Calu3 (cell line): Measurements from ENCODE around the gene MYH10. TPM values are rescaled to one million over a fixed set of nuclear protein-coding genes. Genes with fewer than 3 reads are reported as not detected.

Source experiments
- BruUV-seq: library from RNA; stranded (reverse); fragments of 400-500 nt; replicated peaks from 2 replicates; lab custom pipeline; 2021; lab: Mats Ljungman, UMichigan
- CTCF ChIA-PET: fragments of 300-600 bp; sonication (Branson Sonifier 250); formaldehyde crosslinking; loops from one replicate; lab custom pipeline; 2022; ENCODE audit warnings: antibody characterized with exemption; lab: Charles Lee
- DNase-seq: peaks from one replicate; pipeline ENCODE4 v3.0.0; 2022
- H3K27ac Mint-ChIP-seq: one replicate; pipeline ENCODE4 v1.8.0; 2022; ENCODE audit warnings: mixed read lengths; ENCODE audit not compliant: unreplicated experiment
- H3K27me3 Mint-ChIP-seq: one replicate; pipeline ENCODE4 v1.8.0; 2022; ENCODE audit warnings: mixed read lengths; ENCODE audit not compliant: unreplicated experiment
- H3K36me3 Mint-ChIP-seq: one replicate; pipeline ENCODE4 v1.8.0; 2022; ENCODE audit warnings: mild to moderate bottlenecking, moderate library complexity, mixed read lengths; ENCODE audit not compliant: insufficient read depth, unreplicated experiment
- H3K4me1 Mint-ChIP-seq: one replicate; pipeline ENCODE4 v1.8.0; 2022; ENCODE audit warnings: mild to moderate bottlenecking, low read depth, mixed read lengths; ENCODE audit not compliant: unreplicated experiment
- H3K4me3 Mint-ChIP-seq: one replicate; pipeline ENCODE4 v1.8.0; 2022; ENCODE audit warnings: mild to moderate bottlenecking, low read depth, moderate library complexity, mixed read lengths; ENCODE audit not compliant: unreplicated experiment
- H3K9me3 Mint-ChIP-seq: one replicate; pipeline ENCODE4 v1.8.0; 2022; ENCODE audit warnings: low read depth, mixed read lengths; ENCODE audit not compliant: unreplicated experiment
- CTCF ChIP-seq: fragments of 200-600 bp; IDR thresholded peaks from one replicate; pipeline ENCODE4 v1.8.0; 2022; ENCODE audit warnings: antibody characterized with exemption; ENCODE audit not compliant: unreplicated experiment
- intact Hi-C: fragments of 100-400 bp; cut with micrococcal nuclease; formaldehyde crosslinking; loops from one replicate; pipeline ENCODE4 v1.10.0; 2022; ENCODE audit not compliant: unreplicated experiment
- total RNA-seq: library from RNA; stranded (reverse); gene quantifications from 2 replicates; pipeline ENCODE4 v1.2.3, GENCODE V29; 2022

Gene MYH10
- total RNA-seq, 1 experiment from 2014 or later: 37.0 TPM

GRCh38 chr17:8462564-8462963 lies 168.0 kb downstream of the MYH10 start:
- H3K9me3 Mint-ChIP-seq: no peaks in the 10 kb centered on the region

GRCh38 chr17:8459831-8460230 lies 170.7 kb downstream of the MYH10 start:
- no peak for DNase-seq
- CTCF ChIA-PET: no interaction called here
- H3K27ac Mint-ChIP-seq: no peak overlapping the region
- no peaks in the 10 kb centered on the region for H3K9me3 Mint-ChIP-seq
- no TSS peak for BruUV-seq
- no peaks in the 10 kb centered on the region for H3K27me3 Mint-ChIP-seq
- no peak for TF ChIP-seq CTCF
- H3K36me3 Mint-ChIP-seq: peaks cover 34% of the 10 kb centered on the region
- H3K4me3 Mint-ChIP-seq: no peak overlapping the region
- no peaks in the 10 kb centered on the region for H3K4me1 Mint-ChIP-seq
- intact Hi-C loops: no loop called here

More at GRCh38 chr17:8462564-8462963, 168.0 kb downstream of the MYH10 start:
- no TSS peak for BruUV-seq
- intact Hi-C loops: no loop called here
- Mint-ChIP-seq H3K4me3 (no peak overlapping the region), H3K27me3 (no peaks in the 10 kb centered on the region), H3K27ac (no peak overlapping the region), H3K36me3 (peaks cover 24% of the 10 kb centered on the region), H3K4me1 (no peaks in the 10 kb centered on the region)
- DNase-seq: no peak
- TF ChIP-seq CTCF: no peak
- CTCF ChIA-PET: no interaction called here

- intact Hi-C loops: no loop called here
- H3K9me3 Mint-ChIP-seq: no peaks in the 10 kb centered on the region
- H3K27me3 Mint-ChIP-seq: no peaks in the 10 kb centered on the region
- no peak overlapping the region for H3K27ac Mint-ChIP-seq
- no peaks in the 10 kb centered on the region for H3K4me1 Mint-ChIP-seq
- no peak overlapping the region for H3K4me3 Mint-ChIP-seq
- BruUV-seq: no TSS peak
- peaks cover 31% of the 10 kb centered on the region for H3K36me3 Mint-ChIP-seq
- DNase-seq: no peak
- no peak for TF ChIP-seq CTCF
- CTCF ChIA-PET: no interaction called here
Measured at GRCh38 chr17:8459107-8459506, 171.4 kb downstream of the MYH10 start.

- no peak for DNase-seq
- TF ChIP-seq CTCF: no peak
- no TSS peak for BruUV-seq
- Mint-ChIP-seq H3K36me3 (peaks cover 28% of the 10 kb centered on the region), H3K27ac (no peak overlapping the region), H3K27me3 (no peaks in the 10 kb centered on the region), H3K4me1 (no peaks in the 10 kb centered on the region), H3K4me3 (no peak overlapping the region), H3K9me3 (no peaks in the 10 kb centered on the region)
- intact Hi-C loops: no loop called here
- CTCF ChIA-PET: no interaction called here
Measured at GRCh38 chr17:8458128-8458527, 172.4 kb downstream of the MYH10 start.
